Neural progenitor cell (in vitro differentiated cells): ENCODE results near the gene ZSWIM4. TPM values are rescaled to one million over a fixed set of nuclear protein-coding genes. Genes with fewer than 3 reads are reported as not detected.

Experiments
- DNase-seq: peaks from one replicate; pipeline ENCODE4 v3.0.0-alpha.2; 2016; ENCODE audit warnings: low spot score
- H2AFZ ChIP-seq: fragments of 200-600 bp; sonication (generic); replicated peaks from 2 replicates; pipeline ENCODE4 v1.6.1; 2016; ENCODE audit warnings: antibody characterized with exemption
- H3F3A ChIP-seq: fragments of 200-600 bp; sonication (generic); 2 replicates; pipeline ENCODE4 v1.6.1; 2016; ENCODE audit warnings: antibody characterized with exemption, low read depth
- H3K27ac ChIP-seq: fragments of 200-600 bp; sonication (generic); 2 replicates; pipeline ENCODE4 v1.5.1; 2016; ENCODE audit warnings: mild to moderate bottlenecking
- H3K27me3 ChIP-seq: fragments of 200-600 bp; sonication (generic); 2 replicates; pipeline ENCODE4 v1.6.1; 2016; ENCODE audit warnings: mild to moderate bottlenecking, moderate library complexity
- H3K36me3 ChIP-seq: fragments of 200-600 bp; sonication (generic); 2 replicates; pipeline ENCODE4 v1.5.1; 2016
- H3K4me1 ChIP-seq: fragments of 200-600 bp; sonication (generic); 2 replicates; pipeline ENCODE4 v1.6.1; 2016; ENCODE audit warnings: mixed run types
- H3K4me2 ChIP-seq: fragments of 200-600 bp; sonication (generic); 2 replicates; pipeline ENCODE4 v1.6.1; 2016
- H3K4me3 ChIP-seq: fragments of 200-600 bp; sonication (generic); 2 replicates; pipeline ENCODE4 v1.5.1; 2016
- H3K79me2 ChIP-seq: fragments of 200-600 bp; sonication (generic); 2 replicates; pipeline ENCODE4 v1.6.1; 2016; ENCODE audit warnings: low read depth
- H3K9ac ChIP-seq: fragments of 200-600 bp; sonication (generic); 2 replicates; pipeline ENCODE4 v1.6.1; 2016
- H3K9me3 ChIP-seq: fragments of 200-600 bp; sonication (generic); 2 replicates; pipeline ENCODE4 v1.5.1; 2016; ENCODE audit warnings: low read depth
- H4K20me1 ChIP-seq: fragments of 200-600 bp; sonication (generic); 2 replicates; pipeline ENCODE4 v1.6.1; 2016; ENCODE audit warnings: low read depth
- H3K27ac Mint-ChIP-seq: 3 replicates; pipeline ENCODE4 v1.8.0; 2021; ENCODE audit warnings: mixed read lengths
- H3K27me3 Mint-ChIP-seq: 2 replicates; pipeline ENCODE4 v1.8.0; 2022; ENCODE audit warnings: low read depth, mild to moderate bottlenecking, inconsistent platforms, moderate library complexity, mixed read lengths; ENCODE audit not compliant: insufficient read depth
- H3K36me3 Mint-ChIP-seq: 3 replicates; pipeline ENCODE4 v1.8.0; 2021; ENCODE audit warnings: mixed read lengths
- H3K4me1 Mint-ChIP-seq: 3 replicates; pipeline ENCODE4 v1.8.0; 2021; ENCODE audit warnings: mixed read lengths
- H3K4me3 Mint-ChIP-seq: 3 replicates; pipeline ENCODE4 v1.8.0; 2021; ENCODE audit warnings: mild to moderate bottlenecking, moderate library complexity, mixed read lengths
- H3K9me3 Mint-ChIP-seq: 3 replicates; pipeline ENCODE4 v1.8.0; 2020; ENCODE audit warnings: mixed read lengths
- EZH2 ChIP-seq: fragments of 200-600 bp; sonication (generic); IDR thresholded peaks from 2 replicates; pipeline ENCODE4 v1.6.1; 2017; ENCODE audit warnings: antibody characterized with exemption, mild to moderate bottlenecking, moderate library complexity
- EZH2phosphoT487 ChIP-seq: fragments of 200-600 bp; sonication (generic); IDR thresholded peaks from 2 replicates; pipeline ENCODE4 v1.6.1; 2017; ENCODE audit warnings: antibody characterized with exemption
- total RNA-seq: library from RNA; depleted of rRNA; stranded (reverse); fragments of >200 nt; gene quantifications from 2 replicates; pipeline ENCODE4 v1.2.3, GENCODE V29; 2015; ENCODE audit warnings: low replicate concordance
- TF ChIP-seq, protein P1 (sequence below): fragments of 200-600 bp; sonication (generic); IDR thresholded peaks from 2 replicates; pipeline ENCODE4 v1.5.1; 2017; ENCODE audit warnings: antibody characterized with exemption, mild to moderate bottlenecking

ZSWIM4 gene
- total RNA-seq, 1 donor from 2014 or later: 6.7 TPM

DNA sequence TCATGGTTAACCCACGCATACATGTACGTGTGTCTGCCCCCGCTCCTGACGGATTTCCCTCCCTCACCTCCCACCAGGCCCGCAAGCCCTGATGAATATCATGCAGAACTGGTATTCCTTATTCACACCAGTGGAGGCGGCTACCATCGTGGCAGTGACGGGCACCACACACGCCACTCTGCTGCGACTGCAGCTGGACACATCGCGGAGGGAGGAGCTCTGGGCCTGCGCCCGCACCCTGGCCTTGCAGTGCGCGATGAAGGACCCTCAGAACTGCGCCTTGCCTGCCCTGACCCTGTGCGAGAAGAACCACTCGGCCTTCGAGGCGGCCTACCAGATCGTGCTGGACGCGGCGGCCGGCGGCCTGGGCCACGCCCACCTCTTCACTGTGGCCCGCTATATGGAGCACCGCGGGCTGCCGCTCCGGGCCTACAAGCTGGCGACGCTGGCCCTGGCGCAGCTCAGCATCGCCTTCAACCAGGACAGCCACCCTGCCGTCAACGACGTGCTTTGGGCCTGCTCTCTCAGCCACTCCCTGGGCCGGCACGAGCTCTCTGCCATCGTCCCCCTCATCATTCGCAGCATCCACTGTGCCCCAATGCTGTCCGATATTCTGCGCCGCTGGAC, 35.0 kb downstream of the ZSWIM4 start:
- H3K27ac ChIP-seq: no peak overlapping the region
- Mint-ChIP-seq H3K9me3 (no peaks in the 10 kb centered on the region), H3K27ac (no peak overlapping the region), H3K4me1 (peaks cover 14% of the 10 kb centered on the region), H3K4me3 (no peak overlapping the region), H3K27me3 (peaks cover 7% of the 10 kb centered on the region), H3K36me3 (peaks cover 19% of the 10 kb centered on the region)
- no peaks in the 10 kb centered on the region for H3K27me3 ChIP-seq
- no peak overlapping the region for H2AFZ ChIP-seq
- peaks cover 26% of the 10 kb centered on the region for H3F3A ChIP-seq
- H3K9me3 ChIP-seq: no peaks in the 10 kb centered on the region
- TF ChIP-seq EZH2phosphoT487 (no peak), EZH2 (no peak)
- TF ChIP-seq, protein P1, sequence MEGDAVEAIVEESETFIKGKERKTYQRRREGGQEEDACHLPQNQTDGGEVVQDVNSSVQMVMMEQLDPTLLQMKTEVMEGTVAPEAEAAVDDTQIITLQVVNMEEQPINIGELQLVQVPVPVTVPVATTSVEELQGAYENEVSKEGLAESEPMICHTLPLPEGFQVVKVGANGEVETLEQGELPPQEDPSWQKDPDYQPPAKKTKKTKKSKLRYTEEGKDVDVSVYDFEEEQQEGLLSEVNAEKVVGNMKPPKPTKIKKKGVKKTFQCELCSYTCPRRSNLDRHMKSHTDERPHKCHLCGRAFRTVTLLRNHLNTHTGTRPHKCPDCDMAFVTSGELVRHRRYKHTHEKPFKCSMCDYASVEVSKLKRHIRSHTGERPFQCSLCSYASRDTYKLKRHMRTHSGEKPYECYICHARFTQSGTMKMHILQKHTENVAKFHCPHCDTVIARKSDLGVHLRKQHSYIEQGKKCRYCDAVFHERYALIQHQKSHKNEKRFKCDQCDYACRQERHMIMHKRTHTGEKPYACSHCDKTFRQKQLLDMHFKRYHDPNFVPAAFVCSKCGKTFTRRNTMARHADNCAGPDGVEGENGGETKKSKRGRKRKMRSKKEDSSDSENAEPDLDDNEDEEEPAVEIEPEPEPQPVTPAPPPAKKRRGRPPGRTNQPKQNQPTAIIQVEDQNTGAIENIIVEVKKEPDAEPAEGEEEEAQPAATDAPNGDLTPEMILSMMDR: no peak
- peaks cover 4% of the 10 kb centered on the region for H4K20me1 ChIP-seq
- no peaks in the 10 kb centered on the region for H3K36me3 ChIP-seq
- H3K4me1 ChIP-seq: no peaks in the 10 kb centered on the region
- H3K4me2 ChIP-seq: no peak overlapping the region
- no peak for DNase-seq
- no peaks in the 10 kb centered on the region for H3K79me2 ChIP-seq
- H3K9ac ChIP-seq: no peak overlapping the region
- H3K4me3 ChIP-seq: no peak overlapping the region

DNA sequence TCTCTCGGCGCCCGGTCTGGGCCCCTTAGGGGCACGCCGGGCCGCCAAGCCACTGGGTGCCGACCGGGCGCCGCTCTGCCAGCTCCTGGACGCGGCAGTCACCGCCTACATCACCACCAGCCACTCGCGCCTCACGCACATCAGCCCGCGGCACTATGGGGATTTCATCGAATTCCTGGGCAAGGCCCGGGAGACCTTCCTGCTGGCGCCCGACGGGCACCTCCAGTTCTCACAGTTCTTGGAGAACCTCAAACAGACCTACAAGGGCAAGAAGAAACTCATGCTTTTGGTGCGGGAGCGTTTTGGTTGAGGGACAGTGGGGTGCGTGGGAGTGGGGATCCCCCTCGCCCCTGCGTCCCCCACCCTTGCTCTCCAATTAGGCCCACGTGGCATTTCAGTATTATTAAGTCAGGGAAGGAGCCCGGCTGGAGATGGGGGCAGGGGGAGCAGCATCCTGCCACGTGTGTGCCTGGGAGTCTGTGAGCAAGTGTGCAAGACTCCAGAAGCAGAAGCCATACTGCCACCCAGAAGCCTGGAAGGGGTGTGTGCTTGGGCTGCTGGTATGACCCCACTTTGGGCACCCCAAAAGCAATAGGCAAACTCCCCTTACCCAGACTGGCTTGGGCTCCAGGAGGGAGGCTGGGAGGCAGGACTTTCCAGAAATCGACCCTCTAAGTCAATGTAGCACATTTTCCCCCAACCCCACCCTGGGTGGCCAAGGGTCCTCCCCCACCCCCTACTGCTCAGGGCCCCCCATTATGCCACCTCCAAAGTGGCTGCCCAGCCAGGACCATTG, 35.7 kb downstream of the ZSWIM4 start:
- no peak overlapping the region for H3K27ac ChIP-seq
- H2AFZ ChIP-seq: no peak overlapping the region
- H3F3A ChIP-seq: peaks cover 22% of the 10 kb centered on the region
- peaks cover 2% of the 10 kb centered on the region for H4K20me1 ChIP-seq
- DNase-seq: no peak
- peaks cover 17% of the 10 kb centered on the region for H3K36me3 Mint-ChIP-seq
- no peaks in the 10 kb centered on the region for H3K79me2 ChIP-seq
- no peaks in the 10 kb centered on the region for H3K9me3 Mint-ChIP-seq
- H3K27me3 Mint-ChIP-seq: peaks cover 7% of the 10 kb centered on the region
- no peaks in the 10 kb centered on the region for H3K9me3 ChIP-seq
- H3K27me3 ChIP-seq: no peaks in the 10 kb centered on the region
- TF ChIP-seq EZH2phosphoT487: no peak
- TF ChIP-seq, protein P1: no peak
- TF ChIP-seq EZH2: no peak
- no peak overlapping the region for H3K27ac Mint-ChIP-seq
- H3K4me3 Mint-ChIP-seq: no peak overlapping the region
- H3K4me2 ChIP-seq: no peak overlapping the region
- H3K36me3 ChIP-seq: no peaks in the 10 kb centered on the region
- no peak overlapping the region for H3K4me3 ChIP-seq
- peaks cover 12% of the 10 kb centered on the region for H3K4me1 Mint-ChIP-seq
- no peak overlapping the region for H3K9ac ChIP-seq
- no peaks in the 10 kb centered on the region for H3K4me1 ChIP-seq

DNA sequence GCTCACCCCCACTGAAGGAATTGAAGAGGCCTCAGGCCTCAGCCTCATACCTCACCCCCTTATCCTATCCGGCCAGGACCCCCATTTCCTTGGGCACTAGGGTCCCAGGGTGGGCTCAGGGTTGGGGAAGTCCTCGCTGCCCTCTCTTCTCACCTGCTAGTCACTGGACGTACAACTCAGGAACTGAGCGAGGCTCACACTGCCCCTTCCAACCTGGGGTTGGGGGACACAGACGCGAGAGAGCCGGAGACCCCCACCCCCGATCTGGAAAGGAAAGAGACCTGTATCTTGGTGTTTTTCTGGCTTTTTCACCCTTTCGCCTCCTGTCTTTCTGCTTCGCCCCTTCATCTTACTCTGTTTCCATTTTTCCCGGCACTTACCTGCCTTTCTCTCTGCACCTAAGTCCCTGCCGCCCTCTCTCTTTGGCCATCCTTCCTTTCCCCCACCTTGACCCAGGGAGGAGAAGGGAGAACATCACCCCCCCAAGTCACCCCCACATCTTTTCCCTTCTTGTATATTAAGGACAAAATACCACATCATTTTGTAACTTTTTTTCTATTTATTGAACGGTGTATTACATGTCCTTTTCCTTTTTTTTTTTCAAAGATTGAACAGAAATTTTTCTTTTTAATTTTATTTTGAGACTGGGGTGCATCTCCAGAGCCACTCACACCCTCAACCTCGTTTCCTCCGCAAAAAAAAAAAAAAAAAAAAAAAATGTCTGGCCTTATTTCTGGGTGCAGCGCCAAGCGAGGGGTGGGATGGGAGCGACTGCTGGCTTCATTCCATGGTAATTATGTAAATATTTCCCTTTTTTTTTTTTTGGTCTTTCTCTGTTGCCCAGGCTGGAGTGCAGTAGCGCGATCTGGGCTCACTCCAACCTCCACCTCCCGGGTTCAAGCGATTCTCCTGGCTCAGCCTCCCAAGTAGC, 36.6 kb downstream of the ZSWIM4 start:
- no peak overlapping the region for H3K27ac ChIP-seq

More for the DNA sequence above, 36.6 kb downstream of the ZSWIM4 start:
- no peak overlapping the region for H3K4me3 ChIP-seq
- no peaks in the 10 kb centered on the region for H3K79me2 ChIP-seq
- H3K36me3 Mint-ChIP-seq: peaks cover 13% of the 10 kb centered on the region
- H3K9me3 ChIP-seq: no peaks in the 10 kb centered on the region
- peaks cover 14% of the 10 kb centered on the region for H3F3A ChIP-seq
- no peaks in the 10 kb centered on the region for H3K36me3 ChIP-seq
- no peak overlapping the region for H3K4me2 ChIP-seq
- H3K27me3 ChIP-seq: no peaks in the 10 kb centered on the region
- no peak overlapping the region for H3K9ac ChIP-seq
- no peaks in the 10 kb centered on the region for H3K9me3 Mint-ChIP-seq
- no peak for DNase-seq
- H4K20me1 ChIP-seq: no peaks in the 10 kb centered on the region
- peaks cover 8% of the 10 kb centered on the region for H3K4me1 Mint-ChIP-seq
- H2AFZ ChIP-seq: no peak overlapping the region
- TF ChIP-seq EZH2phosphoT487 (no peak), EZH2 (no peak)
- TF ChIP-seq, protein P1: no peak
- H3K4me3 Mint-ChIP-seq: no peak overlapping the region
- no peak overlapping the region for H3K27ac Mint-ChIP-seq
- H3K27me3 Mint-ChIP-seq: peaks cover 7% of the 10 kb centered on the region
- H3K4me1 ChIP-seq: no peaks in the 10 kb centered on the region
